HG02938 (cell line): ENCODE data around the gene ZBTB7A.

Experiments used
- ATAC-seq: cut with Tn5 transposase; IDR thresholded peaks from one replicate; pipeline ENCODE4 v1.9.1; 2021; ENCODE audit warnings: mild to moderate bottlenecking, moderate library complexity; ENCODE audit not compliant: unreplicated experiment

ZBTB7A gene

DNA sequence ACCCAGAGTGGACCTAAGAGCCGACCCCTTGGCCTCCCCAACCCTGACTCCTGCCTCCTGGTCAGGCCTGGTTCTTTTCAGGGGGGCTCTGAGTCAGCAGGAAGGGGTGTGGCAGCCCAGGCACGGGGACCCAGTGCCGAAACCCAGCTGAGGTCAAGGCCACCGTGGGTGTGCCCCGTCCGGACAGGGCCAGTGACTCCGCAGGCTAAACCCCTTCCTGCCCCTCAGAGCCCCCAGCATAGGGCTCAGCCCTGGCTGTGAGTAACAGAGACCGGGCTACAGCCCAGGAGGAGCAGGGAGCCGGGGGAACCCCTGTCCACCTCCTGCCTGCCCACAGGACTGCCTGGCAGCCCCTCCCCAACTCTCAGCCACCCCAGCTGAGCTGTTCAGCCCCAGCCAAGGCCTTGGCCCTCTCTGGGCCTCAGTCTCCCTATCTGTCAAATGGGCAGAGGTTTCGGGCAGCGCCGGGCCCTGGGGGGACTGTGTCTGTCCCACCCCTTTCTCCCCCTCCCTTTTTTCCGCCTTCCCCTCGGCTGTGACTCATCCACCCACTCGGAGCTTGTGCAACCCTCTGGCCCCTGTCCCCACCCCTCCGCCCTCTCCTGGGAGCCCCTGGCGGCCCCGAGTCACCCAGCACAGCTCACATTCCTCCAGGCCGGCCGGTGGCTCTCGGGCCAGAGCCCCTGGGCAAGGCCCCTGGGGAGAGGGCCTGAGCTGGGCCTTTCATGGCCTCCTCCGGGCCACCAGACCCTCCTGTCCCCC lies 8.6 kb downstream of the ZBTB7A start:
- ATAC-seq: no peak

- no peak for ATAC-seq
Observed at GRCh38 chr19:4055209-4055552, 11.5 kb downstream of the ZBTB7A start.

DNA sequence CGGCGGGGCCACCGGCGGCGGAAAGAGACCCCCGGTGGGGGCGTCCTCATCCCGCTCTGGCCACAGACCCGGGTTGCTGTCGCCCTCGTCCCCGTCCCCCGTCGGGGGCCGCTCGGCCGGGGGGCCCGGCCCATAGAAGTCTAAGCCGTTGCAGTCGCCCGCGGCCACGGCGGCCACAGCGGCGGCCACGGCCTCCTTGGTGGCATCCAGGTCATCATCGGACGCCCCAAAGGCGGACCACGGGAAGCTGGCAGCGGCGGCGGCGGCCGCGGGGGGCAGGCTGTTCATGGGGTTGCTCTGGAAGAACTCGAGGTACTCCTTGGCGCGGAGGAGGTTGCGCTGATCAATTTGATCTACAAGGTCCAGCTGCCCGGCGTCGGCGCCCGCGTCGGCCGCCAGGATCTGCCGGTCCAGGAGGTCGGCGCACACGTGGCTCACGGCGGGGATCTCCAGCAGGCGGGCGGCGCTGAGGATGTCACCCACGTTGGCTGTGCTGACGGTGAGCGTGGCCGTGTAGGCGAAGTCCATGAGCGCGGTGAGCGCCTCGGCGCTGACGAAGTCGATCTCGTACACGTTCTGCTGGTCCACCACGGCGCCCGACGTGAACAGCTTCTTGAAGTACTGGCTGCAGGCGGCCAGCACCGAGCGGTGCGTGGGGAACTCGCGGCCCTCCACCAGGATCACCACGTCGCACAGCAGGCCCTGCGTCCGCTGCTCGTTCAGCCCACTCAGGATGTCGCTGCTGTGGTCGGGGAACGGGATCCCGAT lies 12.1 kb downstream of the ZBTB7A start:
- ATAC-seq: no peak

GRCh38 chr19:4053423-4054324 lies 13.0 kb downstream of the ZBTB7A start:
- no peak for ATAC-seq

- ATAC-seq: no peak
Observed at GRCh38 chr19:4052993-4053422, 13.7 kb downstream of the ZBTB7A start.

DNA sequence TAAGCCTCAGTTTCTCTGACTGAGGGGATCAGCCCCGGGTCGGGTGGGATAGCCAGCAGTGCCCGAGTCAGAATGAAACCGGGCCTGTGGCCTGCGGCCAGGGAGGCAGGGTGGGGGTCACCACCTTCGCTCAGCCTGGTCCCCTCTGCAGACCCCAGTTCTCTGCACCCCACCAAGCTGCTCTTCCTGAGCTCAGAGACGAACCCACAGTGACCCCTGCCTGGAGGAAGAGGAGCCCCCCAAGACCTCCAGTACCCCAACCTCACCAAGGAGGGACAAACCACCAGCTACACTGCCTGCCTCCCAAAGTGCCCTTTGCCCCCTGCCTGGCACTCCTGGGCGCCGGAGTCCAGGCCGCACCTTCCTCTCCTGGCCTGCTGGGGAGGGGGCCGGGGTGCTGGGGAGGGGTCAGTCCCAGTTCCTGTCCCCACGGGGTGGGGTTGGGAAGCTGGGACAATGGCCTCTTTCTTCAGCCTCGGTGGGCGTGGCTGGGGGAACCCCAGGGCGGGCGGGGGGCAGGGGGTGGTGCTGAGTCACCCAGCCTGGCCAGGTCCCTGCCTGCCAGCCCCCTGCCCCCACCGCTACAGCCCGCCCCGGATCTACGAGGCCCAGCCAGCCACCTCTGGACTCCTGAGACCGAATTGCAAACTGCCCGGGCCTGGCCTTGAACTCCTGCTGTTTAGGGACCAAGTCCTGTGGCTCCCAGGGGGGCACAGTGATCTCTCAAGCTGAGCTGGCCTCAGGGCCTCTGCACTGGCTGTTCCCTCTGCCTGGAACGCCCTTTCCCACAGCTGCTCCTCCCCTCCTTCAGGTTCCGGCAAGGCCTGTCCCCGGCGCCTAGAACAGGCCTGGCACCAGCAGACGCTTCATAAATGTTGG lies 14.3 kb downstream of the ZBTB7A start:
- ATAC-seq: no peak

DNA sequence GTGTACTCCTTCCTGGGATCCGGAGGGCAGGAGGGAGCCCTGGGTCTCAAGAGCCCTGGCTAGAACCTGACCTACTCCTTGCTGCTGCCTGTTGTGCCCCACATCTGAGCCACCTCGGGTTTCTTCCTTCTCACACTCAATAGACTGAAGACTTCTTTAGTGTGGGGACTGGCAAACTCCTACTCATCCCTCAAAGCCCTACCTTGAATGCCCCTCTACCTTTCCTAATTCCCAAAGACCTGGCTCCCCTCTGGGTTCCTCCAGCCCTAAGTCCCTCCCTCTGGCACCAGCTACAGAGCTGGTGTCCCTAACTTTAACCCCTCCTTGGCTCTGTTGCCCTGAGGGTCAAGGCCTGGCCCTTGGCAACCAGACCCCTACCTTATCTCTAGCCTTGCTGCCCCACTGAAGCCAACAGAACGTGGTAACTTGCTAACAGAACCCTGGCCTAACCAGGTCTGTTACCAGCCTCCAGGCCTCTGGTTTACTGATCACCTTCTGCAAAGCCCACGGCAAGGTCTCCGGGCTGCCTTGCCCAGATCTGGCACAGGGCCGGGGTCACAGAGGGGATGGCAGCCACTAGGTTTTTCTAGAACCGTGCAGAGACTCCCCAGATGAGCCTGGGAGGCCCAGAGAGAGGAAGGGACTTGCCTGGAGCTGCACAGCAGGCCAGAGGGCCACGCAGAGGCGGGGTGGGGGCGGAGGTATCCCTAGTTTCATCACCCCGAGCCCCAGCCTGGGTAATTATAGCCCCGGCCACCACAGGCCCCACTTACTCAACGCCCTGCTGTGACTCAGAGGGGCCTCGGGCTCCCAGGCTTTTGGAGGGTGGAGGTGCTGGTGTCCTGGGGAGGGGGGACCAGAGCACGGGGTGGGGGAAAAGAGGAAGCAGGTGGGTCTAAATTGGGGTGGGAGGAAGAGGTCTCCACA lies 15.3 kb downstream of the ZBTB7A start:
- ATAC-seq: no peak

GRCh38 chr19:4049432-4049831 lies 17.3 kb downstream of the ZBTB7A start:
- ATAC-seq: no peak

- no peak for ATAC-seq
Observed at GRCh38 chr19:4046946-4047683, 19.6 kb downstream of the ZBTB7A start.

- no peak for ATAC-seq
Observed at GRCh38 chr19:4046362-4046691, 20.4 kb downstream of the ZBTB7A start.

- no peak for ATAC-seq
Observed at GRCh38 chr19:4045597-4046361, 20.9 kb downstream of the ZBTB7A start.

DNA sequence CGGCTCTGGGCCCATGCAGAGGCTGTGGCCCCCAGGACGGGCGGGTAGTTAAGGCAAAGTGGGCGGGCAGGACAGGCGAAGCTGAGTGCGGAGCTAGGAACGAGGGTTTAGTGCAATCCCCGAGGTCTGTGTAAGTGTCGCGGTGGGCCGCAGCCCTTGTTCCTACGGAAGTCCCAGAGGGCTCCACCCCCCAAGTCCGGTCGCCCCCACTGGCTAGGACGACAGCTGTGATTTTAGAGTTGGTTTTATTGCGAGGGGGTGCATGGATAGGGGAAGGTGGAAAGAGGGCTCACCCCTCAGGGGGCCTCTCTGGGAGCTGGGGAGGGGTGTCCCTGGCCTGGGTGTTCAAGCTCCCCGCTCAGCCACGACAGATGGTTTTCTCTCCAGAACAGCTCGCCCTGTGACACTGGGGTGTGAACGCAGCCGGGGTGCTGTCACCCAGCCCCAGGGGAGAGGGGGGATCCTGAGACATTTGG lies 21.7 kb downstream of the ZBTB7A start:
- ATAC-seq: no peak

DNA sequence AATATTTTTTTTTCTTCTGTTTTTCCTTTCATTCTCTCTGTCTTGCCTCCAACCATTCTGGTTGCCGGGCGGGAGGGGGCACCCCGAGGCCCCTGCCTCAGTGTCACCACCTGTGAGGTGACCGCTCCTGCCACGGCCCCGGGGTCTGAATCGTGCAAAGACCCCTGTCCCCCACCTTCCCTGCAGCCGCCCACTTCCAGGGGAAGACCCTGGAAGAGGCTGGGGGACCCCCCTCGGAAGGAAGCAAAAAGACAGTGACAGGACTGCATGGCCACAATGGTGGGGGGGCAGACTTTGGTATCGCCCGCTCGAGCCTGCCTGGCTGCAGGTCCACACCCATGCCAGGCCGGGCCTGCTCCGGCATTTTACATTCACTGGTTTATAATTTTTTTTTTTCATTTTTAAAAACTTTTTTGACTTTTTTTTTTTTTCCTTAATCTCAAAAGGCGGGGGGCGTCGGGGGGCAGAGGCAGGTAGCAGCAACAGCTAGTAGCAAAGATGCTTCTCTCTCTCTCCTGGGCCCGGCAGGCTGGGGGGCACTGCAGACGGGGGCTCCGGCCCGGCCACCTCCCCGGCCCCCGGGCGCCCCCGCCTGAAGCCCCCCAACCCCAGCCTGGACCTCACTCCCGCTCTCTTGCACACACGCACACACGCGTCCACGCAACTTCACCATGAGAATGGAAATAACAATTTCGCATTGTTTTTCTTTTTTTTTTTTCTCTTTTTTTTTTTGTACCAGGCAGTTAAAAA lies 22.6 kb downstream of the ZBTB7A start:
- no peak for ATAC-seq

GRCh38 chr19:4043401-4043800 lies 23.3 kb downstream of the ZBTB7A start:
- ATAC-seq: no peak

GRCh38 chr19:4042731-4043082 lies 24.0 kb downstream of the ZBTB7A start:
- ATAC-seq: no peak

GRCh38 chr19:4042064-4042730 lies 24.5 kb downstream of the ZBTB7A start:
- no peak for ATAC-seq
